Psoas muscle (tissue), 8 donors: ENCODE results near the gene RFPL2. TPM values are rescaled to one million over a fixed set of nuclear protein-coding genes. Genes with fewer than 3 reads are reported as not detected.
"Not testable (repeated sequence)": the region's sequence is repeated elsewhere in the genome, so short reads cannot be mapped to it uniquely, and the experiment has no call there.

Experiments
- ATAC-seq, 4 donors: fragments of 200-7000 bp; cut with Tn5 transposase; one replicate each; pipeline ENCODE4 v1.9.1; 2020; ENCODE audit warnings: moderate library complexity in 3 of 4, mild to moderate bottlenecking in 2 of 4
- DNase-seq, 2 donors: peaks; one replicate each; pipeline ENCODE4 v3.0.0-alpha.2; 2020
- H3K27ac ChIP-seq: fragments of 200-600 bp; one replicate; pipeline ENCODE4 v1.8.0; 2022
- H3K27me3 ChIP-seq, 3 donors: fragments of 200-600 bp in 1 of 3; one replicate each; pipeline versions ENCODE4 v1.6.1 to v1.8.0; 2013 to 2022; ENCODE audit warnings: low read length in 2 of 3, mild to moderate bottlenecking in 2 of 3, moderate library complexity in 1 of 3; ENCODE audit not compliant: insufficient read depth in 3 of 3
- H3K36me3 ChIP-seq, 2 donors: fragments of 200-600 bp in 1 of 2; one replicate each; pipeline versions ENCODE4 v1.6.1 to v1.8.0; 2013 to 2022; ENCODE audit warnings: low read depth in 1 of 2, mild to moderate bottlenecking in 1 of 2, moderate library complexity in 1 of 2; ENCODE audit not compliant: insufficient read depth in 1 of 2
- H3K4me1 ChIP-seq: fragments of 200-600 bp; one replicate; pipeline ENCODE4 v1.8.0; 2022
- H3K4me3 ChIP-seq: fragments of 200-600 bp; one replicate; pipeline ENCODE4 v1.8.0; 2022; ENCODE audit warnings: mild to moderate bottlenecking
- H3K9me3 ChIP-seq: fragments of 200-600 bp; one replicate; pipeline ENCODE4 v1.8.0; 2022
- CTCF ChIP-seq: fragments of 200-600 bp; IDR thresholded peaks from one replicate; pipeline ENCODE4 v1.8.0; 2022; ENCODE audit warnings: antibody characterized with exemption
- WGBS, 3 donors: extraction: QIAGEN DNeasy Blood & Tissue Kit; methylation state at CpG; one replicate each; pipeline versions ENCODE4 v1.1.6 to v1.1.7; 2013; 5-methylcytosine and 5-hydroxymethylcytosine counted together
- intact Hi-C, 2 donors: fragments of 100-400 bp; cut with DNase I; formaldehyde crosslinking; loops; one replicate each; pipeline versions ENCODE4 v1.11.0 to v1.14.2; 2022
- polyA plus RNA-seq, 3 donors: library from polyadenylated mRNA; stranded (reverse); fragments of 200-250 nt; gene quantifications; one replicate each; pipeline ENCODE4 v1.2.3, GENCODE V29; 2013
- total RNA-seq, 4 donors: library from RNA; stranded (reverse); fragmentation: NEBNext Ultra II Directional in 2 of 4; extraction: Animal tissue kit (Norgen Biotek cat#: 25700) in 2 of 4; gene quantifications; one replicate each; pipeline versions ENCODE4 v1.2.1 to v1.2.4, GENCODE V29; 2021 to 2023
- donor health status: healthy with polysubstance abuse.
- donor health status: DM: no; HTN: no; CAD: no; lungs with moderate emphysema.
- donor health status: Bipolar disorder and iron deficiency.
- donor health status: healthy.
- donor health status: DM: yes; HTN: yes; CAD: no.
- donor health status: DM: no; HTN: no; CAD: no.
- donor health status: DM: no; HTN: no; CAD: no.
- donor health status: DM: yes; HTN: yes; CAD: no.

Gene RFPL2
- total and polyA plus RNA-seq, 7 donors = not detected

- no peak for TF ChIP-seq CTCF
- ATAC-seq = no peak
- no peak overlapping the region for H3K4me3 ChIP-seq
- H3K36me3 ChIP-seq = no peaks in the 10 kb centered on the region
- H3K27me3 ChIP-seq = no peaks in the 10 kb centered on the region
- DNase-seq = no peak
- no peaks in the 10 kb centered on the region for H3K4me1 ChIP-seq
- intact Hi-C loops = loop anchor here in 1 of 2 donors (5.0 kb wide), 1 partner anchor 1578 kb away; no protein-coding TSS in a partner anchor
- 63 to 83% (median 79%) methylated on average over 6 of the region's 6 CpGs for WGBS, 3 donors
- H3K9me3 ChIP-seq = no peaks in the 10 kb centered on the region
- H3K27ac ChIP-seq = no peak overlapping the region
Measured at GRCh38 chr22:32144496-32145274, 60.2 kb downstream of the RFPL2 start.

- Histone ChIP-seq H3K9me3 (no peaks in the 10 kb centered on the region), H3K27me3 (peaks cover 0 to 9% (median 0%) of the 10 kb centered on the region in 3 donors), H3K4me3 (no peak overlapping the region), H3K4me1 (no peaks in the 10 kb centered on the region), H3K27ac (no peak overlapping the region), H3K36me3 (no peaks in the 10 kb centered on the region)
- DNase-seq = no peak
- no peak for TF ChIP-seq CTCF
- intact Hi-C loops = loop anchor here in 1 of 2 donors (5.0 kb wide), 1 partner anchor 1580 kb away; no protein-coding TSS in a partner anchor
- no peak for ATAC-seq
Measured at GRCh38 chr22:32142600-32142999, 62.3 kb downstream of the RFPL2 start.

- H3K36me3 ChIP-seq, H3K9me3 ChIP-seq, H3K4me1 ChIP-seq, DNase-seq, H3K27ac ChIP-seq, H3K4me3 ChIP-seq: not testable (repeated sequence)
- intact Hi-C loops = loop anchor here in 1 of 2 donors (5.0 kb wide), 1 partner anchor 1582 kb away; no protein-coding TSS in a partner anchor
- peaks cover 0 to 13% (median 0%) of the 10 kb centered on the region in 3 donors for H3K27me3 ChIP-seq
- peak; percentile 56 to 78 (median 73) for ATAC-seq
- 31 to 52% (median 33%) methylated on average over 5 to 6 of the region's 6 CpGs for WGBS, 3 donors
Measured at GRCh38 chr22:32140688-32141087, 64.2 kb downstream of the RFPL2 start.

Other genes with a start within 250 kb of the RFPL2 start
- gene SLC5A1, start 161.8 kb downstream of the RFPL2 start, total RNA-seq = 1 to 10 TPM in 1 of 4 donors, under 1 TPM in 3; 0.17 to 2.0 (median 0.23) TPM
- 1 to 10 TPM in 1 of 3 donors, under 1 TPM in 2; 0.06 to 1.1 (median 0.38) TPM for gene SLC5A1, start 161.8 kb downstream of the RFPL2 start, polyA plus RNA-seq
- gene C22orf42, start 45.8 kb downstream of the RFPL2 start, total RNA-seq = not detected
- gene C22orf42, start 45.8 kb downstream of the RFPL2 start, polyA plus RNA-seq = not detected
- gene SLC5A4, start 50.3 kb upstream of the RFPL2 start, total RNA-seq = under 1 TPM in 1 of 4 donors, not detected in 3; 0.45 TPM
- under 1 TPM in 2 of 3 donors, not detected in 1; 0.03 to 0.19 TPM for gene SLC5A4, start 50.3 kb upstream of the RFPL2 start, polyA plus RNA-seq
- gene RFPL3, start 152.8 kb upstream of the RFPL2 start, total RNA-seq = not detected
- not detected for gene RFPL3, start 152.8 kb upstream of the RFPL2 start, polyA plus RNA-seq
- gene RTCB, start 207.2 kb upstream of the RFPL2 start, total RNA-seq = 10 to 100 TPM; 40.3 to 59.5 (median 47.5) TPM
- 10 to 100 TPM; 40.0 to 91.5 (median 79.1) TPM for gene RTCB, start 207.2 kb upstream of the RFPL2 start, polyA plus RNA-seq